Measurements from ENCODE around the gene ATG4D. TPM values are rescaled to one million over a fixed set of nuclear protein-coding genes. Genes with fewer than 3 reads are reported as not detected.

Gene ATG4D
- total RNA-seq, 2 experiments from 2014 or later = 29.6 to 46.8 TPM

- peak within 1 kb of the TSS; percentile 94 for H3K4me3 ChIP-seq (ENCODE audit: low read depth, low read length, poor library complexity, severe bottlenecking)
- CTCF ChIA-PET (ENCODE audit: unreplicated experiment) = interaction anchor here (1.0 kb wide), 1 partner anchor 12 kb away, joined by 5 read pairs; no protein-coding TSS in a partner anchor
- H3K79me2 ChIP-seq (ENCODE audit: insufficient read depth, low read depth, low read length) = peaks cover 31% of the 10 kb centered on the region
- intact Hi-C loops (cut with micrococcal nuclease; ENCODE audit: unreplicated experiment) = loop anchor here (1.0 to 10.0 kb wide), 6 partner anchors 11 to 309 kb away; partner anchors contain the start of genes CARM1, ICAM3, ILF3 and RAVER1
- DNase-seq (ENCODE audit: low spot score) = peak; percentile 99
- peak within 1 kb of the TSS; percentile 44; the same call in 1 of the 2 replicates for H2AFZ ChIP-seq (ENCODE audit: low read length)
- H4K20me1 ChIP-seq (ENCODE audit: insufficient read depth, low read length) = no peaks in the 10 kb centered on the region
- peaks cover 31% of the 10 kb centered on the region for H3K36me3 ChIP-seq (ENCODE audit: insufficient read depth, low read length)
- H3K4me1 ChIP-seq (ENCODE audit: insufficient read depth, low read length, poor library complexity, severe bottlenecking) = peaks cover 33% of the 10 kb centered on the region
- peak within 1 kb of the TSS; percentile 81 for H3K27ac ChIP-seq (ENCODE audit: low read depth, low read length, poor library complexity, severe bottlenecking)
- POLR2A ChIA-PET = interaction anchor here (0.7 to 1.0 kb wide), 3 partner anchors 12 to 185 kb away, joined by 3 to 4 read pairs (median 3); partner anchors contain the start of gene TYK2
- peak within 1 kb of the TSS; percentile 89 for H3K4me2 ChIP-seq (ENCODE audit: low read length)
- no peak for TF ChIP-seq EZH2phosphoT487 (IDR thresholded peaks at IDR 0.05; ENCODE audit: borderline replicate concordance, low read depth, low read length)
- peak; percentile 52 for TF ChIP-seq CTCF (conservative IDR thresholded peaks at IDR 0.05; ENCODE audit: low read length)
- no peaks in the 10 kb centered on the region for H3K9me2 ChIP-seq (ENCODE audit: insufficient read depth, low read length)
- no peaks in the 10 kb centered on the region for H3K9me3 ChIP-seq (ENCODE audit: low read length)
- no TSS peak for BruUV-seq (replicated peaks)
Observed at GRCh38 chr19:10565567-10566407, 22.1 kb downstream of the ATG4D start, which contains the start of gene KRI1. Gene KRI1, minus strand, starts transcription at chr19:10566010. Its CDS starts 11 bp downstream, at chr19:10565999.

- ChIA-PET POLR2A (interaction anchor here (0.6 to 0.7 kb wide), 3 partner anchors 14 to 186 kb away, joined by 3 to 4 read pairs (median 3); partner anchors contain the start of gene TYK2), CTCF (ENCODE audit: unreplicated experiment) (no interaction called here)
- TF ChIP-seq EZH2phosphoT487 (IDR thresholded peaks at IDR 0.05; ENCODE audit: borderline replicate concordance, low read depth, low read length) = no peak
- no peak for TF ChIP-seq CTCF (conservative IDR thresholded peaks at IDR 0.05; ENCODE audit: low read length)
- no peak for DNase-seq (ENCODE audit: low spot score)
- Histone ChIP-seq H3K4me1 (ENCODE audit: insufficient read depth, low read length, poor library complexity, severe bottlenecking) (peaks cover 33% of the 10 kb centered on the region), H3K36me3 (ENCODE audit: insufficient read depth, low read length) (peaks cover 26% of the 10 kb centered on the region), H2AFZ (ENCODE audit: low read length) (no peak overlapping the region), H3K9me3 (ENCODE audit: low read length) (no peaks in the 10 kb centered on the region), H3K9me2 (ENCODE audit: insufficient read depth, low read length) (no peaks in the 10 kb centered on the region), H3K4me2 (ENCODE audit: low read length) (peak overlapping the region; percentile 89), H3K79me2 (ENCODE audit: insufficient read depth, low read depth, low read length) (peaks cover 31% of the 10 kb centered on the region), H3K27ac (ENCODE audit: low read depth, low read length, poor library complexity, severe bottlenecking) (peak overlapping the region; percentile 81), H3K4me3 (ENCODE audit: low read depth, low read length, poor library complexity, severe bottlenecking) (peak overlapping the region; percentile 76), H4K20me1 (ENCODE audit: insufficient read depth, low read length) (no peaks in the 10 kb centered on the region)
- no TSS peak for BruUV-seq (replicated peaks)
- intact Hi-C loops (cut with micrococcal nuclease; ENCODE audit: unreplicated experiment) = loop anchor here (5.0 to 10.0 kb wide), 5 partner anchors 84 to 308 kb away; partner anchors contain the start of genes CARM1, ICAM3, ILF3 and RAVER1
Observed at GRCh38 chr19:10566408-10566657, 22.6 kb downstream of the ATG4D start.

Measured in OCI-LY7 (cell line).